OCI-M1 (cell line): Measurements from ENCODE around the gene EIF4E1B.
"Not testable (repeated sequence)": the region's sequence is repeated elsewhere in the genome, so short reads cannot be mapped to it uniquely, and the experiment has no call there.

ENCODE experiments used
- DNase-seq: peaks from one replicate; lab custom pipeline; 2025; lab: John Stamatoyannopoulos, UW

The EIF4E1B gene, protein sequence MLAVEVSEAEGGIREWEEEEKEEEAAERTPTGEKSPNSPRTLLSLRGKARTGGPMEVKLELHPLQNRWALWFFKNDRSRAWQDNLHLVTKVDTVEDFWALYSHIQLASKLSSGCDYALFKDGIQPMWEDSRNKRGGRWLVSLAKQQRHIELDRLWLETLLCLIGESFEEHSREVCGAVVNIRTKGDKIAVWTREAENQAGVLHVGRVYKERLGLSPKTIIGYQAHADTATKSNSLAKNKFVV

DNA sequence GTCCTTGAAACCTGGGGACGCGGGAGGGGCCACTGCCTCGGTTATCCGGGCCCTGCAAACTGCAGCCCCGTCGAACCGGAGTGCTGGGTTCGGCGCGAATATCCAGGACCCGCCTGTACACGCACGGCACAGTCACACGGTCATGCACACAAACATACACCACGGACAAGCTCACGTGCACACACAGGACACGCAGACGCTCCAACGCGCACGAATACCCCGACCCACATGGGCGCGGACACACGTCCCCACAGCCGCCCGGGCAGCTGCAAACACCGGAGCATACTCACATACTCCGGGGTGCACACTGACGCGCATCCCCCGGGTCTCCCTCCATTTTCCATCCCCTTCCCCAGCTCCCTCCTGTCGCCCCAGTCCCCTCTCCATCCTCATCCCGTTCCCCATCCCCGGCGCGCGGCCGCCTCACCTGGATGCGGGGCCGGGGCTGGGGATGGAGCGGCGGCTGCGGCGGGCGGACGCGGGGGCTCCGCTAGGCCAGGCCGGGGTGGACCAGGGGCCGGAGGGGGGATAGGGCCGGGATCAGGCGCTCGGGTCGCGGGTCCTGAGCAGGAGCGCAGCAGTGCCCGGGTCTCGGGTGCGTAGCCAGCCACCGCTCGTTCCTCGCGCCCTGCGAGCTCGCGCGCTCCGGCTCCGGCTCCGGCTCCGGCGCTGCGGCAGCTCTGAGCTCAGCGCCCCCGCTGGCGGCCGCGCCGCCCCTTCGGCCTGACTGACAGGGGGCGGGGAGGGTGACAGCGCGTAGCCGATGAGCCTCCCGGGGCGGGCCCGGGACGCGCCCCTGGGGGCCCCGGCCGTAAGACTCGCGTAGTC lies at the start of gene EIF4E1B, which contains the start of gene SNCB:
TSS of gene EIF4E1B (plus strand) at position 823 of the 828 bp plus-strand sequence. CDS start 12,113 bp downstream, outside the sequence.
TSS of gene SNCB (minus strand) at position 682 of the 828 bp plus-strand sequence. CDS start 880 bp downstream, outside the sequence.
- DNase-seq = no peak

DNA sequence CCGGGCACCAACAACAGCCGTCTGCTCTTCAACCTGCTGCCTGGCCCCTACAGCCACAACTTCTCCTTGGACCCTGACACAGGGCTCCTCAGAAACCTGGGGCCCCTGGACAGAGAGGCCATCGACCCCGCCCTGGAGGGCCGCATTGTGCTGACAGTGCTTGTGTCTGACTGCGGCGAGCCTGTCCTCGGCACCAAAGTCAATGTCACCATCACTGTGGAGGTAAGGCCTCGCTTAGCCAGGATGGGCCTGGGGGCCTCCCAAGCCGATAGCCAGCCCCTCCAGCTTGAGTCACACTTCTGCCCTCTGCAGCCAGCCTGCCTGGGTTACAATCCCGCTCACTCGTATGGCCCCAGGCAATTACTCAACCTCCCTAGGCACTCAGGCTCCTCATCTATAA lies 49.1 kb upstream of the EIF4E1B start:
- DNase-seq = no peak

GRCh38 chr5:176583076-176583475 lies 47.4 kb upstream of the EIF4E1B start:
- DNase-seq = no peak

DNA sequence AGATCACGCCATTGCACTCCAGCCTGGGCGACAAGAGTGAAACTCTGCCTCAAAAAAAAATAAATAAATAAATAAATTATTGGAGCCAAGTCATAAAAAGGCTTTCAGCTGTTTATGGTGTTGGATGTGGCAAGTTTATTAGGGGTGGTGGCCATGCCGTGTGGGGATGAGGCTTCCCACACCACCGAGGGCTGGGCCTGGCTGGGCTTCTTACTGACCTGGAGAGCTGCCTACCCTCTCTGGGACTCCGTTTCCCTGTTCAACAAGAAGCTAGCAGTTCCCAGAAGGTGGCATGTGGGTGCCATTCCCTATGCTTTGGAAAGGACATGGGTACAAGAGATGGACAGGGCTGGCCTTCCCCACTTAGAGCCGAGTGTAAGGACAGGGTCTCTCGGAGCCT lies 43.1 kb upstream of the EIF4E1B start:
- no peak for DNase-seq

DNA sequence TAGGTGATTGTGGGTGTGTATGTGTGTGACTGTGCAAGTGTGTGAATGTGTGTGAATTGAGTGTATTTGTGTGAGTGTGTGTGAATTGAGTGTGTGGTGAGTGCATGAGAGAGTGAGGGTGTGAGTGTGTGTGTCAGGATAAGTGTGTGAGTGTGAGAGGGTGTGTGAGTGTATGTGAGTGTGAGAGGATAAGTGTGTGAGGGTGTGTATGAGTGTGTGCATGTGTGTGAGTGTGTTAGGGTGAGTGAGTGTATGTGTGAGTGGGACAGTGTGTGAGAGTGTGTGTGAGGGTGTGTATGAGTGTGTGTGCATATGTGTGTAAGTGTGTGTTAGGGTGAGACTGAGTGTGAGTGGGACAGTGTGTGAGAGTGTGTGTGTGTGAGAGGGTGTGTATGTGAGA lies 42.2 kb upstream of the EIF4E1B start:
- DNase-seq = no peak

DNA sequence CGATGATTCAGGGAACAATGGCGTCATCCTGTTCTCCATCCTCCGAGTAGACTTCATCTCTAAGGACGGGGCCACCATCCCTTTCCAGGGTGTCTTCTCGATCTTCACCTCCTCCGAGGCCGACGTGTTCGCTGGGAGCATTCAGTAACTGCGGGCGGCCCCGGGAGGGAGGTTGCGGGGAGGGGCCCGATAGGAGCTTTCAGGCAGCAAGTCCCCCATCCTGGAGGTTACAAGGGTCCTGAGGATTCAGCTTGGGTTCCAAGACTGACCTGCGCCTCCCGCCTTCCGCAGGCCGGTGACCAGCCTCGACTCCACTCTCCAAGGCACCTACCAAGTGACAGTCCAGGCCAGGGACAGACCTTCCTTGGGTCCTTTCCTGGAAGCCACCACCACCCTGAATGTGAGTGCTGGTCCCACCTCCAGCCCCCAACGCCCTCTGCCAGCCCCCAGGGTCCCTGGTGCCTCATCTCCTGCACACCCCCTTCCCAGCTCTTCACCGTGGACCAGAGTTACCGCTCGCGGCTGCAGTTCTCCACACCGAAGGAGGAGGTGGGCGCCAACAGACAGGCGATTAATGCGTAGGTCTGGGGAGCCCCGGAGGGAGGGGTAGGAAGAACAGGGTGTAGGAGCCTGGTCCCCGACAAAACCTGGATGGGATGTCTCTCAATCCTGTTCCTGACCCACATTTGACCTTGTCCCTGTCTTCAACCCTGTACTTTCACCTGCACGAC lies 41.3 kb upstream of the EIF4E1B start:
- DNase-seq = no peak

GRCh38 chr5:176590035-176590717 lies 40.3 kb upstream of the EIF4E1B start:
- DNase-seq = no peak

GRCh38 chr5:176591667-176592066 lies 38.8 kb upstream of the EIF4E1B start:
- not testable (repeated sequence) for DNase-seq

- no peak for DNase-seq
These were observed 37.9 kb upstream of the EIF4E1B start for GRCh38 chr5:176592573-176592972.

- no peak for DNase-seq
These were observed 37.1 kb upstream of the EIF4E1B start for GRCh38 chr5:176593273-176593869.

DNA sequence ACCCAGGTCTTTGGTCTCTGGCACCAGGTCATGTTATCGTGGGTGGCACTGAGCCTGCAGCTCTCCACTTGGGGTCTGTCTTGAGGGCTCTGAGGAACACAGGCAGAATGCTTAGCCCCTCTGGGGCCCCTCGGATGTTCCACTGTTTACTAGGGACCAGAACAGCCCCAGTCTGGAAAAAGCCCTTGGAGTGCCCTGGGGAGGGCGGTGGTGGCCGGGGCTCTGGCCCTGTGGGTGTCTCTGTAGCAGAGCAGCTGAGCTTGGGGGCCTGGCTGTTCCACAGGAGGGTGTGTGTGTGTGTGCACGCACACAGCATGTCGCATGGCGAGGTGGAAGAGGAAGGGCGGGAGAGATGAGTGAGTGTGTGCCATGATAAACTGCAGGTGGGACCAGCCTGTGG lies 35.9 kb upstream of the EIF4E1B start:
- DNase-seq = no peak

DNA sequence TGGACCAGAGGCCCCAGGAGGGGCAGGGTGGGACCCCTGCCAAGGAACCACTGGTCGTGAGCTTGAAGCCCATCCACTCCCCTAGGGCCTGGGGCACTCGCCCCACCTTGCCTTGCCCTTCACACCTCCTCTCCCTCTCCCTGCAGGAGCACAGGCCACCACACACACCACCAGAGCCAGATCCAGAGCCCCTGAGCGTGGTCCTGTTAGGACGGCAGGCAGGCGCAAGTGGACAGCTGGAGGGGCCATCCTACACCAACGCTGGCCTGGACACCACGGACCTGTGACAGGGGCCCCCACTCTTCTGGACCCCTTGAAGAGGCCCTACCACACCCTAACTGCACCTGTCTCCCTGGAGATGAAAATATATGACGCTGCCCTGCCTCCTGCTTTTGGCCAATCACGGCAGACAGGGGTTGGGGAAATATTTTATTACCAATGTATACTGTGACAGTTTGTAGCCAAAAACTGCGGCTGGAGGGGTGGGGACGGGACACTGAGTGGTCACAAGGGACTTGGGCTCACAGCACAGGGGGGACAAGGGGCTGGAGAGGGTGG lies 35.0 kb upstream of the EIF4E1B start:
- DNase-seq = no peak

- no peak for DNase-seq
These were observed 34.3 kb upstream of the EIF4E1B start for GRCh38 chr5:176596069-176596644.

DNA sequence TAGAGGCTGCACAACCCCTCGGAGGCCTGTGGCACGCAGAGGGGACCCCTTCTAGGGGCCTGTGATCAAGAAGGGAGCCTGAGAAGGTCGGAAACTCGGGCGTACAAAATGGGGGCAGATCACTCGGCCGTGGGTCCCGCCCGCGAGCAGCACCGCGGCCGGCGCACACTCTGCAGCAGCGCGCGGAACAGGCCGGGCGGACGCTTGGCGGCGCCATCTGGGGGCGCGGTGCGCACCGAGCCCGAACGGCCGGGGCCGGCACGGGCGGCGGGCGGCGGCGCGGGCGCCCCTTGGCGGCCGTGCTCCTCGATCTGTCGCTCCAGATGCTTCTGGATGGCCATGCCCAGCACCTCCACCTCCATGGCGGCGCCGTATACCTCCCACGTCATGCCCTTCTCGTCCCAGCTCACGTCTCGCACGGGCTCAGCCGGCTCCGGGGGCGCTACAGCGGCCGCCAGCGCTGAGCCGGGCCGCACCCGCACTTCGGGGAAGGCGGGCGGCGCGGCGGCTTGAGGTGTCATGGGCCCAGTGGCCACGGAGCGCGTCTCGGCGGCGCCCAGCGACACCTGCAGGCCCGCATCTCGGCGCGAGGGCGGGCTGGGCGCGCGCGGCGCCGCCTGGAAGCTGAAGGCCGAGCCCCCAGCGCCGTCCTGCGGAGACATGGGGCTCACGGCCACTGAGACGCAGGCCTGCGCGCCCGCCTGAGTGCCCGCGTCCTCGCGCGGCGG lies 33.6 kb upstream of the EIF4E1B start:
- no peak for DNase-seq

- no peak for DNase-seq
These were observed 32.8 kb upstream of the EIF4E1B start for GRCh38 chr5:176597417-176598389.

GRCh38 chr5:176599749-176600430 lies 30.6 kb upstream of the EIF4E1B start:
- not testable (repeated sequence) for DNase-seq

- no peak for DNase-seq
These were observed 28.5 kb upstream of the EIF4E1B start for GRCh38 chr5:176601901-176602482.

DNA sequence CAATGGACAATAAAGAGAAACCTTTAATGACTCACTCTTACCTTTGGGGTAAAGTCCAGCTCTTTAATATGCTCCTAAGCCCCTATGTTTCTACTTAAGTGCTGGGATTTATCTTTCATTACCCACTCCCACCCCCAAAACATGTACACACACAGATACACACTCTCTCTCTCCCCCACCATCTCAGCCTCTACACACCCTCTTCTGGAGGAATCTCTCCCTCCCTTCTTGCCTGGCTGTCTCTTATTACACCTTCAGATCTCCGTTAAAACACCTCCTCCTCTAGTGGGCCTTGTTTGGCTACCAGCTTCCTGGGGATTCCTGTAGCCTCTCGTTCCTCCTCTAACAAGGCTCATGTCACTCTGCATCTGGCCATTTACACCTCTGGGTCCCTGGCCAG lies 27.4 kb upstream of the EIF4E1B start:
- DNase-seq = no peak
